GM12875 (cell line): Measurements from ENCODE around the gene NFYC.

Experiments
- H3K4me3 ChIP-seq: one replicate; pipeline ENCODE4 v1.5.1; 2011; ENCODE audit warnings: low read depth, low read length, control low read depth
- TF ChIP-seq, protein P1 (sequence below): IDR thresholded peaks from 2 replicates; pipeline ENCODE4 v1.5.1; 2011; ENCODE audit warnings: low read depth, mild to moderate bottlenecking, control low read depth, inconsistent platforms, low read length, moderate library complexity, borderline replicate concordance; ENCODE audit not compliant: insufficient read depth

Gene NFYC

GRCh38 chr1:40704817-40705733 lies 13.6 kb downstream of the NFYC start:
- TF ChIP-seq, protein P1, sequence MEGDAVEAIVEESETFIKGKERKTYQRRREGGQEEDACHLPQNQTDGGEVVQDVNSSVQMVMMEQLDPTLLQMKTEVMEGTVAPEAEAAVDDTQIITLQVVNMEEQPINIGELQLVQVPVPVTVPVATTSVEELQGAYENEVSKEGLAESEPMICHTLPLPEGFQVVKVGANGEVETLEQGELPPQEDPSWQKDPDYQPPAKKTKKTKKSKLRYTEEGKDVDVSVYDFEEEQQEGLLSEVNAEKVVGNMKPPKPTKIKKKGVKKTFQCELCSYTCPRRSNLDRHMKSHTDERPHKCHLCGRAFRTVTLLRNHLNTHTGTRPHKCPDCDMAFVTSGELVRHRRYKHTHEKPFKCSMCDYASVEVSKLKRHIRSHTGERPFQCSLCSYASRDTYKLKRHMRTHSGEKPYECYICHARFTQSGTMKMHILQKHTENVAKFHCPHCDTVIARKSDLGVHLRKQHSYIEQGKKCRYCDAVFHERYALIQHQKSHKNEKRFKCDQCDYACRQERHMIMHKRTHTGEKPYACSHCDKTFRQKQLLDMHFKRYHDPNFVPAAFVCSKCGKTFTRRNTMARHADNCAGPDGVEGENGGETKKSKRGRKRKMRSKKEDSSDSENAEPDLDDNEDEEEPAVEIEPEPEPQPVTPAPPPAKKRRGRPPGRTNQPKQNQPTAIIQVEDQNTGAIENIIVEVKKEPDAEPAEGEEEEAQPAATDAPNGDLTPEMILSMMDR = no peak
- H3K4me3 ChIP-seq = no peak overlapping the region

GRCh38 chr1:40706626-40707025 lies 15.1 kb downstream of the NFYC start:
- no peak overlapping the region for H3K4me3 ChIP-seq
- TF ChIP-seq, protein P1 = no peak

- H3K4me3 ChIP-seq = peak overlapping the region; percentile 70
- TF ChIP-seq, protein P1 = no peak
These were observed 17.2 kb downstream of the NFYC start for GRCh38 chr1:40708750-40709099.

GRCh38 chr1:40709100-40709801 lies 17.7 kb downstream of the NFYC start:
- TF ChIP-seq, protein P1 = no peak
- peak overlapping the region; percentile 70 for H3K4me3 ChIP-seq

DNA sequence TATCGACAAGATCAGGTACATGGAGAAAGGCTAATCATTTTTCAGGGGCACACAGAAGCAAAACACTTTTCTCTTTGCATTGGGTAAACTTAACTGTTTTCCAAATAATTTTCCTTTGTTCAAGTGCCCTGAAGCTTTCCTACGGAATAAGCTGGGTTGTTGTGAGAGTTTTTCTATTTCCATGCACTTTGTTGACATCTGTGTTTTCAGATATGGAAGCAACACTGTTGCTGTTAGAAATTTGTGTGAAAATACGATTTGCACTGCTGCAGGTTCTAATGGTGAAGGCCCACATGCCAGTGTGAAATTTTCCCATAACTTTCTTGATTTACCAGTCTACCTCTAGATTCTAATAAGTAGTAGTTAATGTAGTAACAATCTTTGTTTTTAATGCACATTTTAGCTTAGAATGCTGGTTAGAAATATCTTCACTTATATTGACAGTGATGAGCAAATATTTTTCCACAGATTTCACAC lies 18.3 kb downstream of the NFYC start:
- peak overlapping the region; percentile 70 for H3K4me3 ChIP-seq
- TF ChIP-seq, protein P1 = no peak

DNA sequence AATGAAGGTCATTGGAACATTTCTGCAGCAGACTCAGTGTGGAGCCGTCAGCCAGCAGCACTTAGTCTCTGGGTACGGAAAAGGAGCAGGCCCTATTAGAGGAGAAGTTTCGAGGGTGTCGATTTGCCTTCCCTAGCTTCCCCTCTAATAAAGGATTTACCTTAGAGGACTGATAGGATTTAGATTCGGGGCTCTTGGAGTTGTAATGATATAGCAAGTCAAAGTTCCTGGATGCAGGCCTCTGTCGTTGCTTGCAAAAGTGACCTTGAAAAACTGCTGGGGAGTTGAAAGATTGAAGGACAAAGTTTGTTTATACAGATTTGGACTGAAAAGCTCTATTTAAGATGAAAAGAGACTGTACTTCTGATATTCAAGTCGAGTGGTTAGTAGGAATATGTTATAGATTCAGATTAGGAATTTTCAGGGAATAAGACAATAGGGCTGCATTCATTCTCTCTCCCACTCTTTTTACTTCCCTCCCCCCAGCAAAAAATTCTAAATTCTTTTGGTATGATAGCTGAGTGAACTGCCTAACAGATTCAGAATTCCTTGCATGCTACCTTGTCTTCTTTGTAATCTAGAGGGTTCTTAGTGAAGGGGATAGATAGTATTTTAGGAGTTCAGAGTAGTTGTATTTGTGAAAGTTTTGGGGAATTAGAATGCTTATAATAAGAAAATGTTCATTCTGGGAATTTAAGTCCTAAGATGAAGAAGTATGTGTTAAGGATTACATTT lies 19.2 kb downstream of the NFYC start:
- peak overlapping the region; percentile 70 for H3K4me3 ChIP-seq
- TF ChIP-seq, protein P1 = no peak
